Measurements from ENCODE around the gene STPG3.

DNA sequence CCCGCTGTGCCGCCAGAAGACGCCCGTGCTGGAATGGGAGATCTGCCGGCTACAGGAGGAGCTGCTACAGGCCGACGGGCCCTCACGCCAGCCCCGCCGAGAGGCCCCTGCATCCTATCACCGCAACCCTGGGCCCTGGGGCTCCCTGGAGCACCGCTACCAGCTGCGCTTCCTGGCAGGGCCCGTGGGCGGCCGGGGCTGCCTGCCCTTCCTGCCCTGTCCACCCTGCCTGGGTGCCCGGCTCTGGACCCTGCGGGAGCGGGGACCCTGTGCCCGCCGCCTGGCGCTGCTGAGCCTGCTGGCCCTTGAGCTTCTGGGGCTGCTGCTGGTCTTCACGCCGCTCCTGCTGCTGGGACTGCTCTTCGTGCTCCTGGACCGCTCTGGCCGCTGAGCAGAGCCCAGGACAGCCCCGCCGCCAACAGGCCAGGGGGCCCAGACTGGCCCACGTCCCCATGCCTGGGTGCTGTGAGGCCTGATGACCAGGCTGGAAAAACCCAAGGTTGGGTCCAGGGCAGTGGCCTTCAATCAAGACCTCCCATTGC lies 32.8 kb upstream of the STPG3 start:
- TF ChIP-seq, protein P1, sequence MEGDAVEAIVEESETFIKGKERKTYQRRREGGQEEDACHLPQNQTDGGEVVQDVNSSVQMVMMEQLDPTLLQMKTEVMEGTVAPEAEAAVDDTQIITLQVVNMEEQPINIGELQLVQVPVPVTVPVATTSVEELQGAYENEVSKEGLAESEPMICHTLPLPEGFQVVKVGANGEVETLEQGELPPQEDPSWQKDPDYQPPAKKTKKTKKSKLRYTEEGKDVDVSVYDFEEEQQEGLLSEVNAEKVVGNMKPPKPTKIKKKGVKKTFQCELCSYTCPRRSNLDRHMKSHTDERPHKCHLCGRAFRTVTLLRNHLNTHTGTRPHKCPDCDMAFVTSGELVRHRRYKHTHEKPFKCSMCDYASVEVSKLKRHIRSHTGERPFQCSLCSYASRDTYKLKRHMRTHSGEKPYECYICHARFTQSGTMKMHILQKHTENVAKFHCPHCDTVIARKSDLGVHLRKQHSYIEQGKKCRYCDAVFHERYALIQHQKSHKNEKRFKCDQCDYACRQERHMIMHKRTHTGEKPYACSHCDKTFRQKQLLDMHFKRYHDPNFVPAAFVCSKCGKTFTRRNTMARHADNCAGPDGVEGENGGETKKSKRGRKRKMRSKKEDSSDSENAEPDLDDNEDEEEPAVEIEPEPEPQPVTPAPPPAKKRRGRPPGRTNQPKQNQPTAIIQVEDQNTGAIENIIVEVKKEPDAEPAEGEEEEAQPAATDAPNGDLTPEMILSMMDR (IDR thresholded peaks at IDR 0.05): no peak
- TF ChIP-seq POLR2A (IDR thresholded peaks at IDR 0.05) (no peak), POLR2AphosphoS5 (IDR thresholded peaks at IDR 0.05) (no peak)

All from stomach (tissue), 4 donors.